GM12878 (cell line): ENCODE measurements around the gene TNK1. TPM values are rescaled to one million over a fixed set of nuclear protein-coding genes. Genes with fewer than 3 reads are reported as not detected.

Source experiments
- ATAC-seq: fragments of 200-7000 bp; cut with Tn5 transposase; 3 replicates; pipeline ENCODE4 v1.9.1; 2020; ENCODE audit warnings: mild to moderate bottlenecking, moderate library complexity
- BruUV-seq: library from RNA; stranded (reverse); fragments of 400-500 nt; replicated peaks from 2 replicates; lab custom pipeline; 2021; lab: Mats Ljungman, UMichigan
- CTCF ChIA-PET: fragments of 300-600 bp; sonication (Branson Sonifier 250); formaldehyde crosslinking; extraction: SDS; loops from one replicate; lab custom pipeline; 2021; ENCODE audit warnings: inconsistent platforms; lab: Yijun Ruan, JAX
- POLR2A ChIA-PET: fragments of 350-600 bp; formaldehyde crosslinking; extraction: SDS; loops from one replicate; lab custom pipeline; 2021; ENCODE audit warnings: inconsistent platforms; lab: Charles Lee
- RAD21 ChIA-PET: fragments of 300-600 bp; sonication (Branson Sonifier 250); formaldehyde crosslinking; loops from one replicate; lab custom pipeline; 2023; ENCODE audit warnings: antibody characterized with exemption; ENCODE audit not compliant: unreplicated experiment; lab: Charles Lee
- SMC1A ChIA-PET: fragments of 300-600 bp; sonication (Branson Sonifier 250); formaldehyde crosslinking; loops from one replicate; lab custom pipeline; 2023; ENCODE audit not compliant: unreplicated experiment, uncharacterized antibody; lab: Charles Lee
- DNase-seq: peaks from one replicate; pipeline ENCODE4 v3.0.0-alpha.2; 2011; ENCODE audit warnings: low read depth, low spot score
- FAIRE-seq: peaks from 3 replicates; lab custom pipeline; 2011; peaks lifted over from hg19 to GRCh38; lab: Jason Lieb, UNC
- H2AFZ ChIP-seq: 2 replicates; pipeline ENCODE4 v1.6.0; 2011; ENCODE audit warnings: low read depth, low read length, control low read depth; ENCODE audit not compliant: control insufficient read depth
- H3K27ac ChIP-seq: 2 replicates; pipeline ENCODE4 v1.5.1; 2011; ENCODE audit warnings: control low read depth; ENCODE audit not compliant: control insufficient read depth, insufficient read depth
- H3K27me3 ChIP-seq, 2 experiments: replicated peaks in 1 of 2; 2 replicates each; pipeline versions ENCODE4 v1.6.0 to v1.6.1; 2011; ENCODE audit warnings: low read length in 1 of 2; ENCODE audit not compliant: control insufficient read depth in 2 of 2, insufficient read depth in 2 of 2
- H3K36me3 ChIP-seq, 2 experiments: 2 replicates each; pipeline ENCODE4 v1.5.1; 2011; ENCODE audit warnings: low read length in 1 of 2; ENCODE audit not compliant: control insufficient read depth in 2 of 2, insufficient read depth in 2 of 2
- H3K4me1 ChIP-seq: 2 replicates; pipeline ENCODE4 v1.6.1; 2011; ENCODE audit warnings: mild to moderate bottlenecking, low read length, moderate library complexity, mixed read lengths; ENCODE audit not compliant: control insufficient read depth, insufficient read depth
- H3K4me2 ChIP-seq: 2 replicates; pipeline ENCODE4 v1.6.0; 2011; ENCODE audit warnings: control low read depth; ENCODE audit not compliant: control insufficient read depth, insufficient read depth
- H3K4me3 ChIP-seq: fragments of 200-600 bp; sonication (generic); 2 replicates; pipeline ENCODE4 v1.5.1; 2016
- H3K79me2 ChIP-seq: 2 replicates; pipeline ENCODE4 v1.6.0; 2011; ENCODE audit warnings: low read length; ENCODE audit not compliant: control insufficient read depth, insufficient read depth
- H3K9ac ChIP-seq: 2 replicates; pipeline ENCODE4 v1.8.0; 2011; ENCODE audit warnings: low read length, control low read depth, mixed read lengths; ENCODE audit not compliant: control insufficient read depth, insufficient read depth
- H3K9me3 ChIP-seq: replicated peaks from 3 replicates; pipeline ENCODE4 v1.5.1; 2011; ENCODE audit warnings: mild to moderate bottlenecking, low read length; ENCODE audit not compliant: control insufficient read depth, insufficient read depth
- H4K20me1 ChIP-seq: 2 replicates; pipeline ENCODE4 v1.6.0; 2011; ENCODE audit not compliant: control insufficient read depth, insufficient read depth
- E2F8 ChIP-seq: fragments of 450-650 bp; IDR thresholded peaks from 2 replicates; pipeline ENCODE4 v1.6.1; 2018; ENCODE audit warnings: mild to moderate bottlenecking, low read depth, moderate library complexity; ENCODE audit not compliant: partially characterized antibody
- IKZF2 ChIP-seq, 2 experiments: fragments of 450-650 bp; IDR thresholded peaks; 2 replicates each; pipeline ENCODE4 v1.6.1; 2017; ENCODE audit warnings: mild to moderate bottlenecking in 2 of 2, moderate library complexity in 2 of 2
- SUZ12 ChIP-seq: fragments of 200-600 bp; sonication (generic); IDR thresholded peaks from one replicate; pipeline ENCODE4 v1.6.1; 2018; ENCODE audit warnings: antibody characterized with exemption, mild to moderate bottlenecking; ENCODE audit not compliant: unreplicated experiment
- WGBS: methylation state at CpG from one replicate; pipeline ENCODE4 v1.1.6; 2016; ENCODE audit warnings: low lambda C conversion rate; ENCODE audit not compliant: insufficient replicate concordance, insufficient coverage; ENCODE audit errors: missing lambda C conversion rate; 5-methylcytosine and 5-hydroxymethylcytosine counted together
- in situ Hi-C: fragments of 300-500 bp; cut with MboI; formaldehyde crosslinking; loops from 9 replicates; pipeline ENCODE4 v1.14.3; 2018; ENCODE audit warnings: mixed read lengths
- intact Hi-C: fragments of 100-400 bp; cut with micrococcal nuclease; formaldehyde crosslinking; loops from one replicate; pipeline ENCODE4 v1.14.2; 2022; ENCODE audit not compliant: unreplicated experiment
- polyA plus RNA-seq, 11 experiments: library from polyadenylated mRNA; depleted of rRNA in 4 of 11; unstranded in 6 of 11; stranded (reverse) in 5 of 11; fragments of >200 nt; fragmentation: Nextera tagmentation in 4 of 11; fragmentation: Illumina TruSeq in 1 of 11; extraction: Ambion mirVana in 4 of 11; extraction: Trizol in 1 of 11; gene quantifications; 1 replicate in 1 of 11; 2 replicates in 10 of 11; pipeline versions ENCODE4 v1.2.1 to v1.2.3, GENCODE V29; 2011 to 2016; ENCODE audit warnings: inconsistent platforms in 2 of 11, missing spikeins in 2 of 11, low read depth in 1 of 11
- total RNA-seq, 4 experiments: library from RNA; depleted of rRNA in 3 of 4; stranded (reverse); fragments of >200 nt in 3 of 4; fragmentation: Illumina TruSeq in 1 of 4; extraction: Trizol in 1 of 4; gene quantifications; 2 replicates each; pipeline versions ENCODE4 v1.2.1 to v1.2.3, GENCODE V29; 2013 to 2021

TNK1 gene
- total and polyA plus RNA-seq, 10 of the 15 experiments (the other 5 are each of a cell fraction or from before 2014, with no cell fraction given) = 0.06 to 2.5 (median 0.70) TPM

GRCh38 chr17:7411427-7411750 is 30.5 kb downstream of the TNK1 start (continued):
- TF ChIP-seq SUZ12 = no peak
- no peak for TF ChIP-seq E2F8

GRCh38 chr17:7413346-7413985 is 32.6 kb downstream of the TNK1 start:
- Histone ChIP-seq H3K36me3 (no peaks in the 10 kb centered on the region), H3K27ac (no peak overlapping the region), H3K4me1 (no peaks in the 10 kb centered on the region), H4K20me1 (no peaks in the 10 kb centered on the region), H3K4me3 (no peak overlapping the region), H3K4me2 (no peak overlapping the region), H3K9ac (no peak overlapping the region), H2AFZ (no peak overlapping the region), H3K27me3 (no peaks in the 10 kb centered on the region; a peak in 2 of 4 replicates), H3K9me3 (no peaks in the 10 kb centered on the region), H3K79me2 (no peaks in the 10 kb centered on the region)
- WGBS = 10% methylated on average over 5 of the region's 6 CpGs
- ChIA-PET CTCF (interaction anchor here (0.7 kb wide), 1 partner anchor 12 kb away, joined by 3 read pairs; no protein-coding TSS in a partner anchor), SMC1A (no interaction called here), RAD21 (interaction anchor here (1.1 kb wide), 1 partner anchor 9 kb away, joined by 5 read pairs; the partner anchor contains the start of gene TMEM256), POLR2A (no interaction called here)
- FAIRE-seq (no peak), ATAC-seq (no peak), DNase-seq (no peak)
- intact Hi-C loops = no loop called here
- no peak for TF ChIP-seq IKZF2 (IDR thresholded peaks at IDR 0.05)
- in situ Hi-C loops = no loop called here
- no TSS peak for BruUV-seq
